Suprapubic skin (tissue), 4 donors: Measurements from ENCODE around the gene LPAR5.
A peak's percentile ranks its signal among the peaks of the same experiment; 100 is the strongest.

ENCODE experiments used
- EP300 ChIP-seq: sonication (generic); formaldehyde crosslinking; IDR thresholded peaks from one replicate; pipeline ENCODE4 v1.6.1; 2017; ENCODE audit warnings: antibody characterized with exemption
- POLR2AphosphoS5 ChIP-seq, 3 donors: sonication (generic); formaldehyde crosslinking; IDR thresholded peaks; one replicate each; pipeline ENCODE4 v1.6.1; 2017; ENCODE audit warnings: antibody characterized with exemption in 3 of 3
- TF ChIP-seq, protein P1 (sequence below), 2 donors: fragments of 200-600 bp in 1 of 2; fragments of 450-650 bp in 1 of 2; sonication (generic) in 1 of 2; IDR thresholded peaks; one replicate each; pipeline ENCODE4 v1.5.1; 2016 to 2019; ENCODE audit warnings: antibody characterized with exemption in 2 of 2, mild to moderate bottlenecking in 1 of 2, moderate library complexity in 1 of 2

DNA sequence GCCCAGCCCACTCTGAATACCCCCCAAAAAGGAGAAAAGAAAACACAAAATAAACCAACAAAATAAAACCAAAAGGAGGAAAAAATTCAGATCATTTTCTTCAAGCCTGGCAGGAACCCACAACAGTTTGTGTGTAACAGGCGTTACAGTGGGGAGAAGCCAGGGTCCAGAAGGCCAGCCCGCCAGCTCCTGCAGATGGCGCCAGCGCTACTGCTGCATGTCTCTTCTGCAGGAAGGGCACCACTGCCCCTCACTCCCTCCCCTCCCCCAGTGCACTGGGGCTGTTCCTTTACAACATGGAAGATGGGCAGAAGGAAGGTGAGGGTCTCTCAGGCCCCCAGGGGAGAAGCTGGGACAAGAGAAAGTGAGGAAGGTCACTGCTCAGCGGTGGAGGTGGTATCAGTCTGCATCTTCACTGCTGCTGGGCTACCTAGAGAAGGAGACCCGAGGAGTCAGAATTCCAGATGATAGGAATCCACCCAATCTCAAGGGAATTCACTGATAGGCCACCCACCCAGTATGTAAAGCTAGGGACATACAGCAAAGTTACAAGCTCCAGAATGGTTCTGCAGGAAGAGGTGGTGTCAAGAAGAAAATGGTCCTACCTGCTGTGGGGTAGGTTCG, 65.4 kb downstream of the LPAR5 start:
- TF ChIP-seq EP300 (no peak), POLR2AphosphoS5 (IDR thresholded peaks at IDR 0.05) (no peak)
- TF ChIP-seq, protein P1, sequence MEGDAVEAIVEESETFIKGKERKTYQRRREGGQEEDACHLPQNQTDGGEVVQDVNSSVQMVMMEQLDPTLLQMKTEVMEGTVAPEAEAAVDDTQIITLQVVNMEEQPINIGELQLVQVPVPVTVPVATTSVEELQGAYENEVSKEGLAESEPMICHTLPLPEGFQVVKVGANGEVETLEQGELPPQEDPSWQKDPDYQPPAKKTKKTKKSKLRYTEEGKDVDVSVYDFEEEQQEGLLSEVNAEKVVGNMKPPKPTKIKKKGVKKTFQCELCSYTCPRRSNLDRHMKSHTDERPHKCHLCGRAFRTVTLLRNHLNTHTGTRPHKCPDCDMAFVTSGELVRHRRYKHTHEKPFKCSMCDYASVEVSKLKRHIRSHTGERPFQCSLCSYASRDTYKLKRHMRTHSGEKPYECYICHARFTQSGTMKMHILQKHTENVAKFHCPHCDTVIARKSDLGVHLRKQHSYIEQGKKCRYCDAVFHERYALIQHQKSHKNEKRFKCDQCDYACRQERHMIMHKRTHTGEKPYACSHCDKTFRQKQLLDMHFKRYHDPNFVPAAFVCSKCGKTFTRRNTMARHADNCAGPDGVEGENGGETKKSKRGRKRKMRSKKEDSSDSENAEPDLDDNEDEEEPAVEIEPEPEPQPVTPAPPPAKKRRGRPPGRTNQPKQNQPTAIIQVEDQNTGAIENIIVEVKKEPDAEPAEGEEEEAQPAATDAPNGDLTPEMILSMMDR (IDR thresholded peaks at IDR 0.05): peak in 1 of 2 donors; percentile 30
